WTC11 (cell line): ENCODE measurements around the gene MCIDAS. TPM values are rescaled to one million over a fixed set of nuclear protein-coding genes. Genes with fewer than 3 reads are reported as not detected.

Experiments
- ATAC-seq: fragments of 200-7000 bp; cut with Tn5 transposase; 2 replicates; pipeline ENCODE4 v1.10.0; 2021; ENCODE audit warnings: mild to moderate bottlenecking, moderate library complexity
- CTCF ChIA-PET: fragments of 300-600 bp; sonication (Branson Sonifier 250); formaldehyde crosslinking; loops from one replicate; lab custom pipeline; 2021; ENCODE audit warnings: antibody characterized with exemption; lab: Charles Lee
- POLR2A ChIA-PET: fragments of 350-600 bp; sonication (Branson Sonifier 250); formaldehyde crosslinking; loops from one replicate; lab custom pipeline; 2021; ENCODE audit warnings: antibody characterized with exemption; lab: Charles Lee
- DNase-seq: peaks from one replicate; pipeline ENCODE4 v3.0.0; 2021; ENCODE audit warnings: low spot score
- H3K27ac Mint-ChIP-seq: 2 replicates; pipeline ENCODE4 v1.8.0; 2021; ENCODE audit warnings: mixed read lengths
- H3K27me3 Mint-ChIP-seq: 2 replicates; pipeline ENCODE4 v1.8.0; 2021; ENCODE audit warnings: low read depth, mild to moderate bottlenecking, moderate library complexity, mixed read lengths
- H3K36me3 Mint-ChIP-seq: 2 replicates; pipeline ENCODE4 v1.8.0; 2021; ENCODE audit warnings: mixed read lengths
- H3K4me1 Mint-ChIP-seq: 2 replicates; pipeline ENCODE4 v1.8.0; 2022; ENCODE audit warnings: mixed read lengths
- H3K4me3 Mint-ChIP-seq: 2 replicates; pipeline ENCODE4 v1.8.0; 2021; ENCODE audit warnings: mild to moderate bottlenecking, moderate library complexity, mixed read lengths
- H3K9me3 Mint-ChIP-seq: 2 replicates; pipeline ENCODE4 v1.8.0; 2021; ENCODE audit warnings: mixed read lengths
- CREM ChIP-seq: sonication (generic); formaldehyde crosslinking; IDR thresholded peaks from 2 replicates; pipeline ENCODE4 v1.8.1; 2022; ENCODE audit warnings: mild to moderate bottlenecking, missing genetic modification reagents, moderate library complexity
- E2F1 ChIP-seq: sonication (generic); formaldehyde crosslinking; IDR thresholded peaks from 2 replicates; pipeline ENCODE4 v1.8.0; 2022; ENCODE audit warnings: mild to moderate bottlenecking, missing genetic modification reagents
- E2F4 ChIP-seq: sonication (generic); formaldehyde crosslinking; IDR thresholded peaks from 2 replicates; pipeline ENCODE4 v1.8.1; 2022; ENCODE audit warnings: low read depth, mild to moderate bottlenecking, moderate library complexity, missing genetic modification reagents, borderline replicate concordance
- E2F5 ChIP-seq: sonication (generic); formaldehyde crosslinking; IDR thresholded peaks from 2 replicates; pipeline ENCODE4 v1.8.1; 2022; ENCODE audit warnings: mild to moderate bottlenecking, moderate library complexity, missing genetic modification reagents
- ERG ChIP-seq: fragments of 250-450 bp; sonication (Bioruptor Pico); IDR thresholded peaks from 2 replicates; pipeline ENCODE4 v1.8.0; 2021; ENCODE audit warnings: mild to moderate bottlenecking
- FOXJ3 ChIP-seq: sonication (generic); formaldehyde crosslinking; IDR thresholded peaks from 2 replicates; pipeline ENCODE4 v1.9.0; 2021; ENCODE audit warnings: missing genetic modification reagents, mild to moderate bottlenecking, borderline replicate concordance
- GRHL2 ChIP-seq: fragments of 250-450 bp; sonication (Bioruptor Pico); IDR thresholded peaks from 2 replicates; pipeline ENCODE4 v1.8.0; 2022; ENCODE audit warnings: mild to moderate bottlenecking, moderate library complexity; ENCODE audit not compliant: insufficient replicate concordance, severe bottlenecking
- HMGXB4 ChIP-seq: sonication (generic); formaldehyde crosslinking; IDR thresholded peaks from 2 replicates; pipeline ENCODE4 v1.8.1; 2023; ENCODE audit warnings: mild to moderate bottlenecking, moderate library complexity, missing genetic modification reagents
- JAZF1 ChIP-seq: fragments of 250-450 bp; sonication (Bioruptor Pico); IDR thresholded peaks from 2 replicates; pipeline ENCODE4 v1.9.0; 2021; ENCODE audit warnings: moderate library complexity, mild to moderate bottlenecking, inconsistent platforms
- KAT7 ChIP-seq: sonication (generic); formaldehyde crosslinking; IDR thresholded peaks from 2 replicates; pipeline ENCODE4 v1.8.1; 2023; ENCODE audit warnings: missing genetic modification reagents, mild to moderate bottlenecking, borderline replicate concordance
- NFYB ChIP-seq: sonication (generic); formaldehyde crosslinking; conservative IDR thresholded peaks from 2 replicates; pipeline ENCODE4 v1.8.0; 2022; ENCODE audit warnings: low read depth, missing genetic modification reagents
- PRDM15 ChIP-seq: sonication (generic); formaldehyde crosslinking; IDR thresholded peaks from 2 replicates; pipeline ENCODE4 v1.8.0; 2022; ENCODE audit warnings: missing genetic modification reagents
- SMAD3 ChIP-seq: sonication (generic); formaldehyde crosslinking; IDR thresholded peaks from 2 replicates; pipeline ENCODE4 v1.8.0; 2022; ENCODE audit warnings: missing genetic modification reagents, mild to moderate bottlenecking, borderline replicate concordance
- TEAD4 ChIP-seq: sonication (generic); formaldehyde crosslinking; IDR thresholded peaks from 2 replicates; pipeline ENCODE4 v1.8.0; 2022; ENCODE audit warnings: mild to moderate bottlenecking, missing genetic modification reagents
- ZNF425 ChIP-seq: fragments of 250-450 bp; sonication (Bioruptor Pico); conservative IDR thresholded peaks from 2 replicates; pipeline ENCODE4 v1.9.0; 2021; ENCODE audit warnings: mild to moderate bottlenecking
- ZNF532 ChIP-seq: fragments of 250-450 bp; sonication (Bioruptor Pico); IDR thresholded peaks from 2 replicates; pipeline ENCODE4 v1.9.0; 2021; ENCODE audit warnings: mild to moderate bottlenecking, borderline replicate concordance
- total RNA-seq: library from RNA; stranded (reverse); gene quantifications from 3 replicates; pipeline ENCODE4 v1.2.3, GENCODE V29; 2021

Gene MCIDAS
- total RNA-seq, 1 experiment from 2014 or later = 0.20 TPM

- CTCF ChIA-PET = interaction anchor here (0.6 to 4.7 kb wide), 13 partner anchors 7 to 79 kb away, joined by 3 to 48 read pairs (median 5); partner anchors contain the start of gene CDC20B
- Mint-ChIP-seq H3K9me3 (no peaks in the 10 kb centered on the region), H3K27me3 (peaks cover 98% of the 10 kb centered on the region), H3K36me3 (no peaks in the 10 kb centered on the region), H3K27ac (no peak within 1 kb of the TSS), H3K4me3 (peak within 1 kb of the TSS; percentile 86), H3K4me1 (peaks cover 29% of the 10 kb centered on the region)
- POLR2A ChIA-PET = interaction anchor here (0.6 to 2.1 kb wide), 3 partner anchors 10 to 57 kb away, joined by 4 to 7 read pairs (median 7); no protein-coding TSS in a partner anchor
- DNase-seq (peak; percentile 84), ATAC-seq (peak; percentile 80)
- TF ChIP-seq E2F1 (CRISPR knock-in tag) = no peak
- peak; percentile 71; the same call in 1 of the 2 replicates for TF ChIP-seq E2F5 (CRISPR knock-in tag)
- no peak for TF ChIP-seq SMAD3 (CRISPR knock-in tag)
- TF ChIP-seq JAZF1 (CRISPR knock-in tag) = no peak
- TF ChIP-seq TEAD4 (CRISPR knock-in tag) = no peak
- no peak for TF ChIP-seq ZNF425 (CRISPR knock-in tag)
- 0 out of 2 replicates have a peak, but pooled peaks have one; percentile 16 for TF ChIP-seq KAT7
- TF ChIP-seq PRDM15 (CRISPR knock-in tag) = no peak
- TF ChIP-seq FOXJ3 (CRISPR knock-in tag) = no peak
- TF ChIP-seq E2F4 (CRISPR knock-in tag) = 0 out of 2 replicates have a peak, but pooled peaks have one; percentile 22
- no peak for TF ChIP-seq CREM
- no peak for TF ChIP-seq ERG (CRISPR knock-in tag)
- TF ChIP-seq HMGXB4 (CRISPR knock-in tag) = no peak; the same call in 1 of the 2 replicates
- TF ChIP-seq GRHL2 (CRISPR knock-in tag) = no peak
- no peak for TF ChIP-seq ZNF532
- TF ChIP-seq NFYB (CRISPR knock-in tag) = 0 out of 2 replicates have a peak, but pooled peaks have one; percentile 19
These were observed 6.1 kb upstream of the MCIDAS start, which contains the start of gene CCNO for GRCh38 chr5:55232985-55233928. TSS of gene CCNO (minus strand) at chr5:55233608. CDS start at chr5:55233523, 85 bp downstream.
